Activated CD4-positive, alpha-beta T cell treated with anti-CD3 and anti-CD28 coated beads for 48 hours (primary cell): ENCODE results near the gene KCNAB1.

Source experiments
- DNase-seq: peaks from one replicate; pipeline ENCODE4 v3.0.0-alpha.2; 2020

The KCNAB1 gene

DNA sequence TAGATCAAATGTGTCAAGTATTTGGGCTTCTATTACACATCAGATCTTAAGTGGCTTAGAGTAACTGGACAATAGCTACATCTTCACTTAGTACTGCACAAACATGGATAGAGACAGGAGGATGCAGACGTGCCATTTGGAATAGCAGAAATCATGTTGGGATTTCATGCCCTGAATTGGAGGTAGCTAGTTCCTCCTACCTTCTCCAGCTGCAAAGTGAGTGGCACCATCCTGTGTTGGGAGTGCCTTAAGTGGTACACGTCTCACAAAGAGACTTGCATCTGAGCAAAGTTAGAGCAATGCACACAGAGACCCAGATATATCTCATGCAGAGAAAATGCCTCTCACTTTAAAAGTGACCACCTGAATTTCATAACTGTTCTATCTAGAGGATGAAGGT is 298.1 kb downstream of the KCNAB1 start:
- no peak for DNase-seq

GRCh38 chr3:156421534-156421933 is 301.2 kb downstream of the KCNAB1 start:
- no peak for DNase-seq

GRCh38 chr3:156424758-156425157 is 304.4 kb downstream of the KCNAB1 start:
- no peak for DNase-seq

GRCh38 chr3:156425651-156426050 is 305.3 kb downstream of the KCNAB1 start:
- DNase-seq = no peak

DNA sequence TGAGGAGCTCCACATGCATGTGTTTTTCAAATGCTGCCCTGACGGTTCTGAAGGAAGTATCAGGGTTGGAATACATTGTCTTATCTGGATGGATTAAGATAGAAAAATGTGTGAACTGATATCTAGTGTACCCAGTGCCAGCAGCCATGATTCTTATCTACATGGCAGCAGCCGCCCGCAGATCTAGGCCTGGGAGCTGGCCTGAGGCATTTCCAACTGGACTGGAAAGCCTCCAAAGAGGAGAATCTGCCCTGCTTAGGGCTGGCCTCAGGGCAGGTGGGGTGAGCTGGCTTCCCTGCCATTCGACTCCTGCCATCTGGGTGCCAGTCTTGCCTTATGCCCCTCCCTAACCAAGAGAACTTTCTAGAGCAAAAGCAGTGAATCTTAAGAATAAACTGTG is 308.7 kb downstream of the KCNAB1 start:
- DNase-seq = no peak

DNA sequence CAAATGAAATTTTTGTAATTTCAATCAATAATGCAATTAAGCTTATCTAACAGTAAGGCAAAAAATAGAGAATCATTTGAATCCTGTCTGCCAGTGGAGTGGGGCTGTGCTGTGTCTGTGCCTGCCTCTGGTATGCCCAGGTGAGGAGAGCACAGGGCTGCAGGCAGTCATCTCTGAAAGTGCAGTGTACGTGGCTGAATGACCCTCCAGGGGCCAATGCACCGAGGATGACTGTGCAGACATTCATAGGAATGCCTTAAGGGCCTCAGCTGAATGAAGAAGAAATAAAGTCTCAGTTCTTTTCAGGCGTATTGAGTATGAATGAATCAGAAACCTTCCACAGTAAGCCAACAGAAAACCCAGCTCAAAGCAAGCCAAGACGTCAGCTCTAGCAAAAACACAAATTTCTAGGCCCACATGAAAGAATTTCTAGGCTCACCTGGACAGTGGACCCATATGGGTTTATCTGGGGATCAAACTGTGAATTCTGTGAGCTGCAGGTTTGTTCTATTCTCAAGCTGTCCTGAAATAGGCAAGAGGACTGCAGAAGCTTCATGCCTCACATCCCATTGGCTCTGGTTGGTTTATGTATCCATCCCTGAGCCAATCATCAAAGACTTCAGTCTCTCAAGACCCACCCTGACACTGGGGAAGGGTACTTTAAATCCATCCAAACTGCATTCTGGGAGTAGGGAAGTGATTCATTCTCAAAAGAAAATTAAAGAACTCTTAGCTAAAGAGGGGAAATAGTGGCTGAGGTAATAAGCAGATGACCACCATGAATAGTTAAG is 311.2 kb downstream of the KCNAB1 start:
- DNase-seq = no peak

DNA sequence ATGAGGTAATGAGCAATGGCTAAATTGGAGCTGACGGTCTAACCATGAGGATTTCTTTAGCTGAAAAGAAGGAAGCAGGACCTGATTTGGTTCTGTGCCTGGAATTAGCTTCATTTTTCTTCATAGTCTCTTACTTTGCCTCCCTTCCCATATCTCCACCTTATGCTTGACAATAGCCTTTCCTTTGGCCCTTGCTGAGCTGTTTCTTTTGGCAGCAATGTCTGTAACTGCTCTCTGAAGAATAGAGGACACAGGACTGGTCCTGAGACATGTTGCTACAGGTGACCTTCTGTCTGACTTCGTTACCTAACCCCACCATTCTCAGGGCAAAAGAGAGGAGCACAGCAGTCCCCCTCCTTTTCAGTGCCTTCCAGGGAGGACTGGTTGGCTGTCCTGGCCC is 312.2 kb downstream of the KCNAB1 start:
- DNase-seq = no peak

DNA sequence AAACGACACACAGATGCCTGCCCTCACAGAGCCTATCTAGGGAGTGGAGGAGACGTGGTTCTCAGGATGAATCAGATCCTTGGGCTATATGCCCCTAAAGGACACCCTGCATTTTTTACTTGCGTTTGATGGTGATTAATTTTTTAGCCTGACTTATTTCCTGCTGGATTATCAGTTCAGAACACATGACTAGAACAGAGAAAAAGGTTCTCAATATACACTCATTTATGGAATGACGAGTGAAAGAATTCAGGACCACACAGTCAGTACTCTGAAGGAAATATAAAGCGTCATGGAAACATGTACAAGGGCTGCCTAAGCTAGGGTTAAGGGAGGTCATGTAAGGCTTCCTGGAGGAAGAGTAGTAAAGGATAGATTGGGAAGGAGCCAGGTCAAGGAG is 312.8 kb downstream of the KCNAB1 start:
- DNase-seq = no peak

DNA sequence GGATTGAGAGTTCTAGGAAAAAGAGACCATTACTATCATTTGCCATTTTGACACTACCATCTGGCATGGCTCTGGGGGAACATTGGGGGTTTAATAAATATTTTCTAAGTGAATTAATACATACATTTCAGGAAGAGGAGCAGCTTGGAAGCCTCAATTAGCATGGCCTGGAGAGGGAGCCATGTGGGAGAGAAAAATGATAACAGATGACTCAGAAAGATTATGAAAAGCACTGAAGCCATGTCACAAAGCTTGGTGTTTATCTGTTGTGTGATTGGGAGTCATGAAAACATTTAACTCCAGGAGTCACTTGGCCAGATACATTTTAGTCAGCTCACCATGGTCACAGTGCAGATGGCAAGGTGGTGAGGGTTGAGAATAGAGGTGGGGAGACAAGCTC is 313.5 kb downstream of the KCNAB1 start:
- DNase-seq = no peak

GRCh38 chr3:156434921-156435320 is 314.5 kb downstream of the KCNAB1 start:
- no peak for DNase-seq

- DNase-seq = no peak
Measured at GRCh38 chr3:156443079-156443478, 322.7 kb downstream of the KCNAB1 start.

DNA sequence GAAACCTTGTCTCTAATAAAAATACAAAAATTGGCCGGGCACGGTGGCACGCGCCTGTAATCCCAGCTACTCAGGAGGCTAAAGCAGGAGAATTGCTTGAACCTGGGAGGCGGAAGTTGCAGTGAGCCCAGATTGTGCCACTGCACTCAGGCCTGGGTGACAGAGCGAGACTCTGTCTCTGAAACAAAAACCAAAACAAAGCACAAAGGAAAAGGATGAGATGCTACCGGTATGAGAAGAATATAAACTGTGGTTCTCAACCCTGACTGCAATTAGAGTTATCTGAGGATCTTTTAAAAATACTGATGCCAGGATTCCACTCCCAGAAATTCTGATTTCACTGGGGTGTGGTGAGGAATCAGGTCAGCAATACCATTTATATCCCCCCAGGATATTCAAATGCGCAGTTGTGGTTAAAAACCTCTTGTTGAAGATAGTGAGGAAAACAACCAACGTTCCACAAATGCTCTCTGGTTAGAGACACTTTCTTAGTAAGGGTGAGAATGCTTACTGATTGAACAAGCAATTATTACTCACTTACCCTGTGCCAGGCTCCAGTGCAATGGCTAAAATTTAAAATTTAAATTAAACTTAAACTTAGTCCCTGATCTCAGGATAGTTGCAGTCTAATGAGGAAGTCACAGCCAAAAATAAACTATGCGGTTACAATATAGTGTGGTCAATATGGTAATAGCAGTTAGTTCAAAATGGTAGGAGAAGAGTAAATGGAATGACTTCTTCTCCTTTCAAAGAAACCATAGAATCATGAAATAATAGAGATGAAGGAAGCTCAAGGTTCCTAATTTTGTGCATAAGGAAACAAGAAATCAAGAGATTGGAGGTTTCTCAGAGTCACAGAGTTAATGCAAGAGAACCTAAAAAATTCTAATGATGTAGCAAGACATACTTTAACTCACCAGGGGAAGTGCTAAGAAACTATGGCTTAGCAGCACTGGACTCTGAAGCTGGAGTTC is 325.0 kb downstream of the KCNAB1 start:
- no peak for DNase-seq

GRCh38 chr3:156448300-156448699 is 327.9 kb downstream of the KCNAB1 start:
- peak; percentile 30 for DNase-seq

DNA sequence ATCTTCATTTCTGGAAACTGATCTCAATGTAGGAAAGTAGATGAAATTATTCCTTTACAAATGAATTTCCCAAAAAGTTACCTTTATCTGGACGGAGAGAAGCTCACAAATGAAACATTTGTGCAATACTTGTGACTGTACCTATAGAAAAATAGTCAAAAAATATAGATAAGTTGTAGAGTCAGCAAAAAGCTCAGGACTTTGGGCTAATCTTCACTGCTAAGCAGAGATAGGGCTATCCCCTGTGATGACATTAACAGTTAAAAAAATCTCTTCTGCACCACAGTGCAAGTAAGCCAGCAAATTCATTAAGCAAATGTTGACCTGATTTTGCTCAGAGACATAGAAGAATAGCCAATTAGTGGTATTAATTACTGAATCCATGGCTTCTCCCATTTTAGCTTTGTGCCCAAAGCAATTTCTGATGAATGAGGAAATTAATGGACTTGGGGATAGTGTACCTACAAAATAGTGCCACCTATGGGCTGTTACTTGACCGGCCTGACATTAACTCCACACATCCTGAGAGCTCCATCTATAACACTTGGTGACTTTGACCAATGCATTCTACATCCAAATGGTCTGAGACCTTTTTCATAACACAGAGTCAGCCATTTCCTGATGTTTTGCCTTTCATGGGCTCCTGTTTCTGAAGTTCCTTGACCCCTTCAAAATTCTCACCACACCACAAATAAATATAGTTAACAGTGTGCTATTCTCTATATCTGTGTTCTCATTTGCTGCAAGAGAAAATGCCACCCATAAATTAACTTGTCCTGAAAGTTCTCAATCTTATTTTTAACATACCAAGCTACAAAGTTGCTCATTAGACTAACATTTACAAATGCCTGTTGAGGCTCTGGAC is 329.6 kb downstream of the KCNAB1 start:
- DNase-seq = no peak

GRCh38 chr3:156455839-156456238 is 335.5 kb downstream of the KCNAB1 start:
- DNase-seq = no peak

DNA sequence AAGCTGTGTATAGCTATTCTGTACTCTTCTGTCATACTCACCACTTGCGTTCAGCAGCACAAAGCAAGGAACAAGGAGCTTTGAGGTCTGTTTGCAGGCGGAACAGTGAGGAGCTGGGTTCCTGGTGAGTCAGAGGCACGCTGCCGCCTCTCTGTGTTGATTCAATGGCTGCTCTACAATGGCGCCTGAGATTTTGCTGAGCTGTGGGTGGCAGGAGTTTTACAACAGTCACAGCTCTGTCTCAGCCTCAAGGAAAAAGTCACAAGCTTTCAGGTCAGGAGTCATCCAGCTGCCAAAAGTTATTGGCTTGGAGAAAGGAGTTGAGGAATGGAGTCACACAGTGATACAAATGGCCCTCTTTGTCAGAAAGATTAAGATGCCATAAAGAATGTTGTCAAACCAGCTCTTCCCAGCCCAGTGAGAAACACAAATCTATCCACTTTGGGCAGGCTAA is 336.4 kb downstream of the KCNAB1 start:
- no peak for DNase-seq

DNA sequence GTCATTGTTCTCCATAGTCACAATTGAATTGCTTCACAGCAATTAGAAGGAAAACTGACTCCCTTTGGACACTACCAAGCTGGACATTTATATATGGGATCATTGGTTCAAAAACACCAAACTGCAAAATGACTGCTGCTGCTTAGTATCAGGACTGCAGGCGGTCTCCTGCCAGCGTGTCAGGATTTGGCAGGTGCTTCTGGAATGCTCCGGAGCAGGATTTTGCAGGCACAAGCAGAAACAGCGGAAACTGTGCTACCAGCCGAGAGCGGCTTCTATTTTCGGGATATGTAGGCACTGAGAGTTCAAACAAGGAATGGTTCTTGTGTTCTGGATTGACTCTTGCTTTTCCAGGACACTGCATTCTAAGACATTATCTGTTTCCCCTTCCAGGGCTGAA is 339.1 kb downstream of the KCNAB1 start:
- DNase-seq = no peak

- no peak for DNase-seq
Measured at GRCh38 chr3:156460206-156460611, 339.8 kb downstream of the KCNAB1 start.

DNA sequence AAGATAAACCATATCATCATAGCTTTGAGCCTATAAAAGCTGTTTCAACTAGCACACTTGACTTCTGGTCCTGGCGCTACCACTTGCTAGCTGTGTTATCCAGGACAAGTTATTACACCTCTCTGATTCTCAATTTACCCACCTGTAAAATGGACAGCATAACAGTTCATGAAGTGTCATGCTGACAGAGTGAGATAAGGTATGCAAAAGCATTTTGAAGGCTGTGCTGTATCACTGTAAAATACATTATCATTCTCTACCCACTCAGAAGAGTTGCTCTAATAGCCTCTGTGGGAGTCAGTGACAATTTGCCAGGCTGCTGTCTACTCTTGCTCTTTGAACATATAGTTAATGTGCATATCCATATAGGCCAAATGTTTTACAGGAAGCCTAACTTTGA is 341.5 kb downstream of the KCNAB1 start:
- no peak for DNase-seq

DNA sequence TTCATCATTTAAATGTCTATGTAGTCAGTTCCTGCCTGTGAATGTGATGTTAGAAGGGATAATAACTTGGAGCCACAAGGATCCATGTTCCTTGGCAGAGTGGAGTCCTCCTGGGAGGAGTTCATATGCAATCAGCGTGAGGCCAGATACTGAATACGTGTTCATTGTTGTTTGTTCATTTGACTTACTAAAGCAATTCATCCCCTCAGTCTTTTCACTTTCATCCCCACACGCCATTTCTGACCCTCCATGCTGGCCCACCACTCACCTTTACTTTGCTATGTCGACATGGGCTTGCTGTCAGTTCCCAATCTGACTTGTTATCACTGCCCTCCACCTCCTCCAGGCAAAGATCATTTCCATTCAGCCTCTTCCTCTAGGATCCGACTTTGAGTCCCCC is 342.7 kb downstream of the KCNAB1 start:
- DNase-seq = no peak

GRCh38 chr3:156465194-156465593 is 344.8 kb downstream of the KCNAB1 start:
- no peak for DNase-seq

GRCh38 chr3:156469456-156469855 is 349.1 kb downstream of the KCNAB1 start:
- no peak for DNase-seq

- no peak for DNase-seq
Measured at GRCh38 chr3:156471431-156471830, 351.1 kb downstream of the KCNAB1 start.
